HG03439 (cell line): ENCODE results near the gene TSC22D2.
"Not testable (repeated sequence)": the region's sequence is repeated elsewhere in the genome, so short reads cannot be mapped to it uniquely, and the experiment has no call there.

Experiments used
- ATAC-seq: cut with Tn5 transposase; IDR thresholded peaks from one replicate; pipeline ENCODE4 v1.9.1; 2021; ENCODE audit warnings: mild to moderate bottlenecking, moderate library complexity; ENCODE audit not compliant: unreplicated experiment

TSC22D2 gene

GRCh38 chr3:150446470-150446977, 38.4 kb downstream of the TSC22D2 start:
- no peak for ATAC-seq

GRCh38 chr3:150447084-150447483, 39.0 kb downstream of the TSC22D2 start:
- ATAC-seq = no peak

- ATAC-seq = no peak
Measured at GRCh38 chr3:150447631-150448465, 39.8 kb downstream of the TSC22D2 start.

GRCh38 chr3:150449169-150449721, 41.1 kb downstream of the TSC22D2 start:
- ATAC-seq = no peak

GRCh38 chr3:150450916-150451315, 42.8 kb downstream of the TSC22D2 start:
- no peak for ATAC-seq

- no peak for ATAC-seq
Measured at GRCh38 chr3:150451329-150452048, 43.4 kb downstream of the TSC22D2 start.

- no peak for ATAC-seq
Measured at GRCh38 chr3:150453353-150453752, 45.3 kb downstream of the TSC22D2 start.

- ATAC-seq = no peak
Measured at GRCh38 chr3:150454085-150454484, 46.0 kb downstream of the TSC22D2 start.

GRCh38 chr3:150454622-150455021, 46.5 kb downstream of the TSC22D2 start:
- ATAC-seq = no peak

- ATAC-seq = no peak
Measured at GRCh38 chr3:150455341-150455740, 47.2 kb downstream of the TSC22D2 start.

GRCh38 chr3:150458001-150458400, 49.9 kb downstream of the TSC22D2 start:
- ATAC-seq = no peak

- ATAC-seq = no peak
Measured at GRCh38 chr3:150460484-150460883, 52.4 kb downstream of the TSC22D2 start.

GRCh38 chr3:150461399-150461798, 53.3 kb downstream of the TSC22D2 start:
- ATAC-seq = no peak

- ATAC-seq = no peak
Measured at GRCh38 chr3:150462108-150462507, 54.0 kb downstream of the TSC22D2 start.

GRCh38 chr3:150464684-150465083, 56.6 kb downstream of the TSC22D2 start:
- no peak for ATAC-seq

- no peak for ATAC-seq
Measured at GRCh38 chr3:150467381-150467780, 59.3 kb downstream of the TSC22D2 start.

- ATAC-seq = no peak
Measured at GRCh38 chr3:150469031-150469930, 61.2 kb downstream of the TSC22D2 start.

- ATAC-seq = no peak
Measured at GRCh38 chr3:150469931-150470740, 62.0 kb downstream of the TSC22D2 start.

GRCh38 chr3:150472421-150472820, 64.3 kb downstream of the TSC22D2 start:
- ATAC-seq = no peak

- ATAC-seq = not testable (repeated sequence)
Measured at GRCh38 chr3:150473161-150473560, 65.1 kb downstream of the TSC22D2 start.
